Measurements from ENCODE around the gene SAT2.

- no peak for TF ChIP-seq CTCF (IDR thresholded peaks at IDR 0.05)
- no peak for TF ChIP-seq EZH2 (IDR thresholded peaks at IDR 0.05)
- no peak for TF ChIP-seq EZH2phosphoT487 (IDR thresholded peaks at IDR 0.05)
These were observed 19.4 kb upstream of the SAT2 start for GRCh38 chr17:7647018-7647417.

Data from neural progenitor cell (in vitro differentiated cells).